Mesothelial cell of epicardium (in vitro differentiated cells): ENCODE results near the gene NR5A2. TPM values are rescaled to one million over a fixed set of nuclear protein-coding genes. Genes with fewer than 3 reads are reported as not detected.
A peak's percentile ranks its signal among the peaks of the same experiment; 100 is the strongest.

Experiments
- DNase-seq, 2 experiments: peaks; one replicate each; pipeline ENCODE4 v3.0.0; 2021; ENCODE audit warnings: low spot score in 2 of 2; ENCODE audit not compliant: unreplicated experiment in 2 of 2
- H3K27ac Mint-ChIP-seq: 2 replicates; pipeline ENCODE4 v1.8.0; 2021; ENCODE audit warnings: mixed read lengths
- H3K27me3 Mint-ChIP-seq: 2 replicates; pipeline ENCODE4 v1.8.0; 2021; ENCODE audit warnings: low read depth, mixed read lengths
- H3K36me3 Mint-ChIP-seq: 2 replicates; pipeline ENCODE4 v1.8.0; 2021; ENCODE audit warnings: mixed read lengths
- H3K4me1 Mint-ChIP-seq: 2 replicates; pipeline ENCODE4 v1.8.0; 2021; ENCODE audit warnings: mixed read lengths
- H3K4me3 Mint-ChIP-seq: 2 replicates; pipeline ENCODE4 v1.8.0; 2021; ENCODE audit warnings: mild to moderate bottlenecking, moderate library complexity, mixed read lengths
- H3K9me3 Mint-ChIP-seq: 2 replicates; pipeline ENCODE4 v1.8.0; 2021; ENCODE audit warnings: mixed read lengths
- total RNA-seq: library from RNA; stranded (reverse); gene quantifications from 3 replicates; pipeline ENCODE4 v1.2.1, GENCODE V29; 2021
- TF ChIP-seq, protein P1 (sequence below): fragments of 200-600 bp; sonication (generic); IDR thresholded peaks from one replicate; pipeline ENCODE4 v1.5.0; 2021; ENCODE audit warnings: antibody characterized with exemption; ENCODE audit not compliant: unreplicated experiment

The NR5A2 gene
- total RNA-seq, 1 donor from 2014 or later, result 0.38 TPM

DNA sequence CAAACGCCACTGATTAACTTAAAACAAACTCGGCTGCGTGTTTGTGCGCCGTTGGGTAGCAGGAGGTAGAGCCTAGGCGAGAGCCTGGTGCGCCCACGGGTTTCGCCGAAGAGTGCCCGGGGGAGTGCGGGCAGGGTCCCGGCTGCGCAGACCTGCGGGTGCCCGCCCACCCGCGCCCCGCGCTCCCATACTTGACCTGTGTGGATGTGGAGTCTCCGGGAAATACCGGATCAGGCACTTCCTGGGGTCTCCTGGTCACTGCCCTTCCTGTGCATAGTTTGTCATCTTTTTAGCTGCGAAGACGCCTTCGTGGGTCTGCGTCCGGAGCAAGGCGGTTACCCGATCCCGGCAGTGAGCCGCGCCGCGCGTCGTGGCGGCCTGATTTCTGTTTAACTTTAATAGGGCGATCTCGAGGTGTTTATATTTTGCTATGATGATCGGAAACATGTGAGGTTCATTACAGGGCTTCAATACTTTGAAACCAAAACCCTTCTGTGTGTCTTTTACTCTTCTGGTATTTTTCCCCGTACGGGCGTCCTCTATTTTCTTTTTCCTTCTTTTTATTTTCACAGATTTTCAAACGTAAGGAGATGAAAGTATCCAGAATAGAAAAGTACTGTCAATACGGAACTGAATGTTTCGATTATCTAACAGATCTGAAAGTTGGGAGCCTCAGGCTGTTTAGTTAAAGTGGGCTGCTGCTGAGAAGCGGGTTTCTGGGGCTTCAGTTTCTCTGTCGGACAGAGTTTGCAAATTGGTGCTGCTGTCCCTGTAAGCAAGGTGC, 15.2 kb downstream of the NR5A2 start:
- TF ChIP-seq, protein P1, sequence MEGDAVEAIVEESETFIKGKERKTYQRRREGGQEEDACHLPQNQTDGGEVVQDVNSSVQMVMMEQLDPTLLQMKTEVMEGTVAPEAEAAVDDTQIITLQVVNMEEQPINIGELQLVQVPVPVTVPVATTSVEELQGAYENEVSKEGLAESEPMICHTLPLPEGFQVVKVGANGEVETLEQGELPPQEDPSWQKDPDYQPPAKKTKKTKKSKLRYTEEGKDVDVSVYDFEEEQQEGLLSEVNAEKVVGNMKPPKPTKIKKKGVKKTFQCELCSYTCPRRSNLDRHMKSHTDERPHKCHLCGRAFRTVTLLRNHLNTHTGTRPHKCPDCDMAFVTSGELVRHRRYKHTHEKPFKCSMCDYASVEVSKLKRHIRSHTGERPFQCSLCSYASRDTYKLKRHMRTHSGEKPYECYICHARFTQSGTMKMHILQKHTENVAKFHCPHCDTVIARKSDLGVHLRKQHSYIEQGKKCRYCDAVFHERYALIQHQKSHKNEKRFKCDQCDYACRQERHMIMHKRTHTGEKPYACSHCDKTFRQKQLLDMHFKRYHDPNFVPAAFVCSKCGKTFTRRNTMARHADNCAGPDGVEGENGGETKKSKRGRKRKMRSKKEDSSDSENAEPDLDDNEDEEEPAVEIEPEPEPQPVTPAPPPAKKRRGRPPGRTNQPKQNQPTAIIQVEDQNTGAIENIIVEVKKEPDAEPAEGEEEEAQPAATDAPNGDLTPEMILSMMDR, result no peak
- H3K4me1 Mint-ChIP-seq, result peaks cover 21% of the 10 kb centered on the region
- H3K27ac Mint-ChIP-seq, result no peak overlapping the region
- peaks cover 69% of the 10 kb centered on the region for H3K27me3 Mint-ChIP-seq
- no peaks in the 10 kb centered on the region for H3K9me3 Mint-ChIP-seq
- no peaks in the 10 kb centered on the region for H3K36me3 Mint-ChIP-seq
- no peak for DNase-seq
- peak overlapping the region; percentile 61 for H3K4me3 Mint-ChIP-seq

DNA sequence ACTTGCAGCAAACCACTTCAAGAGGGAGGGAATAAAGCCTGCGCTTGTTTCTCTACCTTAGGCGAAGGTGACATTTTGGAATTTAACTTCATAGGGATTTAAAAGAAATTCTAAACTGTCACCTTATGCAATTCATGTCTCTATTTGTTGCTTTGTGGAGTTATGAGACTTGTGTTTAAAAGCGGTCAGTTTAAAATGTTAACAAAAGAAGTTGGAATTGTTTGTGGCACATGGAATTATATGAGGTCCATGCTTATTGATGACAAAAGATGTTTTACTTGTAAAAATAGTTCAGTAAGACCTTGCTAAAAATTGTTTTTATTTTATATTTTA, 15.8 kb downstream of the NR5A2 start:
- H3K27ac Mint-ChIP-seq, result no peak overlapping the region
- H3K27me3 Mint-ChIP-seq, result peaks cover 73% of the 10 kb centered on the region
- TF ChIP-seq, protein P1, result no peak
- no peaks in the 10 kb centered on the region for H3K9me3 Mint-ChIP-seq
- no peak overlapping the region for H3K4me3 Mint-ChIP-seq
- no peaks in the 10 kb centered on the region for H3K36me3 Mint-ChIP-seq
- H3K4me1 Mint-ChIP-seq, result peaks cover 21% of the 10 kb centered on the region
- no peak for DNase-seq

DNA sequence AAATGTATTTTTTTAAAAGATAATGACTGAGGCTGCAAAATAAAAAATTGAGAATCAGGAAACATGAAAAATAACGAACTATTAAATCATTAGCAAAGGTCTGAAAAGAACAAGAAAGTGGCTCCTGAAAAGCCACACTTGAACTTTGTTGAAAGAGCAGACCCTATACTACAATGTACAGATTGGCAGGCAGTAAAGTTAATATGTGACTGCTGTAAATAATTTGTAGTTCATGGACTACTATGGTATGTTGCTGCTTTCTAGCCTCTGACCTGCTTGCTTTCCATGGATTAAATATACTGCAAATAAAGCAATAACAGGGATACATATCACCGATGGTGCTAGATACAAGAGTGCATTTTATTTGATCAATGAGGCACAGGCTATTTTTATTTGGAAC, 18.6 kb downstream of the NR5A2 start:
- TF ChIP-seq, protein P1, result no peak
- Mint-ChIP-seq H3K4me3 (no peak overlapping the region), H3K4me1 (peaks cover 10% of the 10 kb centered on the region), H3K36me3 (no peaks in the 10 kb centered on the region), H3K27ac (no peak overlapping the region), H3K27me3 (peaks cover 69% of the 10 kb centered on the region), H3K9me3 (no peaks in the 10 kb centered on the region)
- DNase-seq, result no peak

DNA sequence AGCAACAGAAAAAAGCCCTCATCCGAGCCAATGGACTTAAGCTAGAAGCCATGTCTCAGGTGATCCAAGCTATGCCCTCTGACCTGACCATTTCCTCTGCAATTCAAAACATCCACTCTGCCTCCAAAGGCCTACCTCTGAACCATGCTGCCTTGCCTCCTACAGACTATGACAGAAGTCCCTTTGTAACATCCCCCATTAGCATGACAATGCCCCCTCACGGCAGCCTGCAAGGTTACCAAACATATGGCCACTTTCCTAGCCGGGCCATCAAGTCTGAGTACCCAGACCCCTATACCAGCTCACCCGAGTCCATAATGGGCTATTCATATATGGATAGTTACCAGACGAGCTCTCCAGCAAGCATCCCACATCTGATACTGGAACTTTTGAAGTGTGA, 20.7 kb downstream of the NR5A2 start:
- TF ChIP-seq, protein P1, result no peak
- Mint-ChIP-seq H3K4me3 (no peak overlapping the region), H3K27ac (no peak overlapping the region), H3K4me1 (peaks cover 4% of the 10 kb centered on the region), H3K9me3 (no peaks in the 10 kb centered on the region), H3K27me3 (peaks cover 47% of the 10 kb centered on the region), H3K36me3 (no peaks in the 10 kb centered on the region)
- no peak for DNase-seq

DNA sequence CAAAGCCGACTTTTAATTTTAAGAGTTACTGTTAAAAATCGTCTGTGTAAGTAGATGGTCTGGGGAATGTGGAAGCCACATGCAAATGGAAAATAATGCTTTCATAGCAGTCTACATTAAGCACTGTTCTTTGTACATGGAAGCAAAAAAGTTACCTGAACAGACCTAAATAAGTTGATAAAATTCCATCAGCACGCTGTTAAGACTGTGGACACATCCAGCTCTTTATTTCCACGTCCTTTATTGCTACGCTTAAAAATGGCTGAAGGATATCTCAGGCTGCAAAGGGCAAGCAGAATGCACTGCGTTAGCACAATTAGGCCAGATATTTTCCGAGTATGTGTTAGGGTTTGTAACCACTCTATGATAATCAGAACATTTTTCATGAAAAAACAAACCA, 22.3 kb downstream of the NR5A2 start:
- H3K4me1 Mint-ChIP-seq, result peaks cover 6% of the 10 kb centered on the region
- H3K4me3 Mint-ChIP-seq, result no peak overlapping the region
- H3K27ac Mint-ChIP-seq, result no peak overlapping the region
- no peaks in the 10 kb centered on the region for H3K36me3 Mint-ChIP-seq
- TF ChIP-seq, protein P1, result no peak
- no peaks in the 10 kb centered on the region for H3K9me3 Mint-ChIP-seq
- no peak for DNase-seq
- peaks cover 34% of the 10 kb centered on the region for H3K27me3 Mint-ChIP-seq
